D721Med (cell line): ENCODE measurements around the gene ORMDL2.

ENCODE experiments used
- DNase-seq: peaks from one replicate; pipeline ENCODE4 v3.0.0; 2011; ENCODE audit warnings: low spot score; ENCODE audit not compliant: insufficient read length
- FAIRE-seq: peaks from 2 replicates; lab custom pipeline; 2011; peaks lifted over from hg19 to GRCh38; lab: Jason Lieb, UNC
- TF ChIP-seq, protein P1 (sequence below): IDR thresholded peaks from 2 replicates; pipeline ENCODE4 v1.5.1; 2012; ENCODE audit warnings: mild to moderate bottlenecking, control low read depth; ENCODE audit not compliant: insufficient read depth; ENCODE audit errors: missing control alignments

Gene ORMDL2

GRCh38 chr12:55845361-55845760 is 27.5 kb downstream of the ORMDL2 start:
- FAIRE-seq, result no peak
- TF ChIP-seq, protein P1, sequence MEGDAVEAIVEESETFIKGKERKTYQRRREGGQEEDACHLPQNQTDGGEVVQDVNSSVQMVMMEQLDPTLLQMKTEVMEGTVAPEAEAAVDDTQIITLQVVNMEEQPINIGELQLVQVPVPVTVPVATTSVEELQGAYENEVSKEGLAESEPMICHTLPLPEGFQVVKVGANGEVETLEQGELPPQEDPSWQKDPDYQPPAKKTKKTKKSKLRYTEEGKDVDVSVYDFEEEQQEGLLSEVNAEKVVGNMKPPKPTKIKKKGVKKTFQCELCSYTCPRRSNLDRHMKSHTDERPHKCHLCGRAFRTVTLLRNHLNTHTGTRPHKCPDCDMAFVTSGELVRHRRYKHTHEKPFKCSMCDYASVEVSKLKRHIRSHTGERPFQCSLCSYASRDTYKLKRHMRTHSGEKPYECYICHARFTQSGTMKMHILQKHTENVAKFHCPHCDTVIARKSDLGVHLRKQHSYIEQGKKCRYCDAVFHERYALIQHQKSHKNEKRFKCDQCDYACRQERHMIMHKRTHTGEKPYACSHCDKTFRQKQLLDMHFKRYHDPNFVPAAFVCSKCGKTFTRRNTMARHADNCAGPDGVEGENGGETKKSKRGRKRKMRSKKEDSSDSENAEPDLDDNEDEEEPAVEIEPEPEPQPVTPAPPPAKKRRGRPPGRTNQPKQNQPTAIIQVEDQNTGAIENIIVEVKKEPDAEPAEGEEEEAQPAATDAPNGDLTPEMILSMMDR, result no peak
- no peak for DNase-seq

DNA sequence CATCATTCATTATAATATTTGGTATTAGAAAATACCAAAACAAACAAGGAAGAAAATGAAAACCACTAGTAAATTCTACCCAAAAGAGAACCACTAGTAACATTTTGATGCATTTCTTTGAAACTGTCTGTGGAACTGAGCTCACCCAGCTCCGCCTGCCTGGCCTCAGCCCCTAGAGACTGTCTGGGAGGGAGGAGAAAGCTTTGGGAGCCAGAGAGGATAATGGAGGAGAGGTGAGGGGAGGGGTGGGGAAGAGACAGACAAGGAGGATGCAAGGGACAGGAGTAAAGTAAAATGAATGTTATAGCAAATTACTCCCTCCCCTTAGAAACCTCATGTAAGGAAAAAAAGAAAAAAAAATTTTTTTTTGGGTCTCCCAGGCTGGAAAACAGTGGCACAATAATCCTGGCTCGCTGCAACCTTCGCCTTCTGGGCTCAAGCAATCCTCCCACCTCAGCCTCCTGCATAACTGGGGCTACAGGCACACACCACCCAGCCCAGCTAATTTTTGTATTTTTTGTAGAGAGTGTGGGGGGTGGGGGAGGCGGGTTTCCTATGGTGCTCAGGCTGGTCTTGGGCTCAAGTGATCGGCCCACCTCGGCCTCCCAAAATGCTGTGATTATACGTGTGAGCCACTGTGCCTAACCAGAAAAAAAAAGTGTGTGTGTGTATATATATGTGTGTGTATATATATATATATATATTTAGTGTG is 28.1 kb downstream of the ORMDL2 start:
- FAIRE-seq (no peak), DNase-seq (no peak)
- TF ChIP-seq, protein P1, result no peak

GRCh38 chr12:55847033-55847432 is 29.2 kb downstream of the ORMDL2 start:
- no peak for DNase-seq
- no peak for FAIRE-seq
- TF ChIP-seq, protein P1, result no peak

GRCh38 chr12:55847603-55848291 is 29.9 kb downstream of the ORMDL2 start:
- no peak for FAIRE-seq
- no peak for DNase-seq
- TF ChIP-seq, protein P1, result no peak

DNA sequence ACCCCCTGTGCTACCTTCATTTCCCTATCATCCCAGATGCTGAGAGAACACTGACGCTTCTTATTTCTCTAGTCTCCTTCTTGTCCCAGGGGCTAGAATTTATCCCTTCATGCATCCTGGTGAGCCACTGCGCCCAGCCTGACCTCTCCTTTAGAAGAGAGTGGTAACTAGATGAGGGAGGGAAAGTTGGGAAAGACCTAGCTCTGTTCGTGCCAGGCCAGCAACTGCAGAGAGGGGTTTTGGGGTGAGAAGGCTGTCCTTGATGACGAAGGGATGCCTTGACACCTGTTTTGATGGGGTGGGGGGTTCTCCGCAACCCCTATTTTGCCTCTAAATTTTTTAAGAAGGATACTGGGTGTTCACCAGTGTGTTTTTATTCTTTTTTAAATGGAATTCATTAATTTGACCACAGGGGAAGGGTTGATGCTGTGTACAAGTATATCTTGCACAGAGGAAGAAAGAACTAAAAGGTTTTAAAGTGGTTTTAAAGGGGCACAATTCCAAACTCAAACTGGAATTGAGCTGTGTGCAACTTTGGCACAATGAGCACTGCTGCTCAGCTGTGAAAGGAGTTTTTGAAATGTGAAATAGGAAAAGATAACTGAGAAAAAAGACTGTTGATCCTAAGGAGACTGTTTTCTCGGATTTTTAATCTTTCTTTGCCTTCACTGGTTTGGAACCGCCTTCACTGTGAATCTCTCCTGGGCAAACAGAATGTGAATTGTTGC is 31.9 kb downstream of the ORMDL2 start:
- DNase-seq (no peak), FAIRE-seq (no peak)
- TF ChIP-seq, protein P1, result no peak

DNA sequence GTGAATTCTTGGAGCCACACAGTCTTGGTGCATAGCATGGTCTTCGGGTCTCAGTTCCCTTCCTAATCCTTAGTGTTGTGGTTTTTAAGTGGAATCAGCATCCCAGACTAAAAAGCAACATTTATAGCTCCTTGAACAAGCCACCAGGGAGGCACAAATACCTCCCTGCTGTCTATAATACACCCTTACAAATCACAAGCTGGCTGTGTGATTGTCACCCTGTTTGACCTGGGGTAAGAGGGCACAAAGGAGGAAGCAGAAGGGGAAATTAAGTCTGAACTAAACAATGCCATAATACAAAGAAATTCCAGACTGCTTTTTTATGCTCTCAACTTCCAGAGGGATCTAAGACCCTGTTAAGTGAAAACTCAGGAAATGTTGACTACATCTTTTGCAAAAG is 32.6 kb downstream of the ORMDL2 start:
- no peak for DNase-seq
- TF ChIP-seq, protein P1, result no peak
- no peak for FAIRE-seq

- FAIRE-seq (no peak), DNase-seq (no peak)
- TF ChIP-seq, protein P1, result no peak
These were observed 33.1 kb downstream of the ORMDL2 start for GRCh38 chr12:55850893-55851292.
